ENCODE measurements around the gene NDUFA8.

GRCh38 chr9:122100756-122101155, 58.8 kb downstream of the NDUFA8 start:
- TF ChIP-seq CTCF (IDR thresholded peaks at IDR 0.05): no peak
- TF ChIP-seq POLR2AphosphoS5 (IDR thresholded peaks at IDR 0.05; ENCODE audit: low read depth, low read length): no peak
- no peak for TF ChIP-seq SIN3A (IDR thresholded peaks at IDR 0.05; ENCODE audit: borderline replicate concordance, insufficient read depth, low read depth, low read length)
- no peak for TF ChIP-seq REST (IDR thresholded peaks at IDR 0.05; ENCODE audit: insufficient read depth in 1 of 2, low read depth in 2 of 2, low read length in 1 of 2)

Measured in Panc1 (cell line).